NT2/D1 (cell line): ENCODE results near the gene LENG8.
A peak's percentile ranks its signal among the peaks of the same experiment; 100 is the strongest.

Source experiments
- DNase-seq: peaks from one replicate; pipeline ENCODE4 v3.0.0-alpha.2; 2011; ENCODE audit warnings: low read depth, low spot score
- H3K27me3 ChIP-seq: 2 replicates; pipeline ENCODE4 v1.6.0; 2011; ENCODE audit warnings: mild to moderate bottlenecking; ENCODE audit not compliant: insufficient read length, insufficient read depth
- H3K36me3 ChIP-seq: 2 replicates; pipeline ENCODE4 v1.6.1; 2011; ENCODE audit warnings: mild to moderate bottlenecking, low read length, mixed read lengths; ENCODE audit not compliant: insufficient read depth, insufficient read length
- H3K4me1 ChIP-seq: 2 replicates; pipeline ENCODE4 v1.5.1; 2011; ENCODE audit not compliant: insufficient read depth, insufficient read length
- H3K4me3 ChIP-seq: 2 replicates; pipeline ENCODE4 v1.5.1; 2011; ENCODE audit warnings: low read depth; ENCODE audit not compliant: insufficient read length
- H3K9ac ChIP-seq: 2 replicates; pipeline ENCODE4 v1.6.0; 2011; ENCODE audit warnings: low read depth; ENCODE audit not compliant: insufficient read length
- H3K9me3 ChIP-seq: 2 replicates; pipeline ENCODE4 v1.5.1; 2011; ENCODE audit warnings: mild to moderate bottlenecking, low read length; ENCODE audit not compliant: insufficient read depth
- SUZ12 ChIP-seq: IDR thresholded peaks from 2 replicates; pipeline ENCODE4 v1.6.1; 2011; ENCODE audit not compliant: insufficient read length, insufficient read depth; ENCODE audit errors: extremely low read depth
- YY1 ChIP-seq: IDR thresholded peaks from 2 replicates; pipeline ENCODE4 v1.6.1; 2011; ENCODE audit not compliant: insufficient read length, insufficient read depth
- ZNF274 ChIP-seq: IDR thresholded peaks from 2 replicates; pipeline ENCODE4 v1.6.1; 2011; ENCODE audit warnings: mild to moderate bottlenecking, low read depth, low read length

Gene LENG8

DNA sequence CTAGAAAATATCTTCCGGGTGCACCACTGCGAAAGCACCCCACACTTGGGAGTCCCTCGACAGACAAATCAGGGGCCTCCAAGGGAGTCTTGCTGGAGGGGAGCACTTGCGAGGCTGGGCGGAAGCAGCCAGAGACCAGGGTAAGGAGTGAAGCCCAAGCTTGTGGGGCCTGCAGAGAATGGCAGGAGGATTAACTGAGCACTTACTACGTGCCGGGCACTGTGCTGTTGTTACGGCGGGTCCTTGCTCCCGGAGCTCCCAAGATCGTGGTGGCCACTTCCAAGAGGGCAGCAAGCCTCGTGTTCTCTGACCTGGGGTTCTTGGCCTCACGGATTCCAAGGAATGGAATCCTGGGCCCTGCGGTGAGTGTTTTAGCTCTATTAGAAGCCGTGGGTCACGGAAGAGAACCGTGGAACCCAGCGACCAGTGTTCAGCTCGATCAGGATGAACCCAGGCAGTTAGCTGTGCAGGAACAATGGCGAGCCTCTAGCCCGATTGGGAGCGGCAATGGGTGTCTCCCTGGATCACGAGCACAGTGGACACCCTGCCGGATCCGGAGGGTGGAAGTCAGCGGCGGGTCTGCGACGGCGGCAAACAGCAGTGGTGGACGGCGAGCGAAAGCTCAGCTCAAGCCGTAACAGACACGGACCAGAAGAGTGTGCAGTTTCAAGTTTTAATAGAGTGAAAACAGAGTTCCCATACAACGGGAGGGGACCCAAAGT lies 24.2 kb upstream of the LENG8 start:
- TF ChIP-seq YY1 (no peak), SUZ12 (no peak), ZNF274 (no peak)
- DNase-seq, result no peak
- H3K27me3 ChIP-seq, result peaks cover 4% of the 10 kb centered on the region
- H3K9me3 ChIP-seq, result no peaks in the 10 kb centered on the region
- H3K9ac ChIP-seq, result no peak overlapping the region
- no peaks in the 10 kb centered on the region for H3K36me3 ChIP-seq
- H3K4me3 ChIP-seq, result no peak overlapping the region
- peaks cover 22% of the 10 kb centered on the region for H3K4me1 ChIP-seq

DNA sequence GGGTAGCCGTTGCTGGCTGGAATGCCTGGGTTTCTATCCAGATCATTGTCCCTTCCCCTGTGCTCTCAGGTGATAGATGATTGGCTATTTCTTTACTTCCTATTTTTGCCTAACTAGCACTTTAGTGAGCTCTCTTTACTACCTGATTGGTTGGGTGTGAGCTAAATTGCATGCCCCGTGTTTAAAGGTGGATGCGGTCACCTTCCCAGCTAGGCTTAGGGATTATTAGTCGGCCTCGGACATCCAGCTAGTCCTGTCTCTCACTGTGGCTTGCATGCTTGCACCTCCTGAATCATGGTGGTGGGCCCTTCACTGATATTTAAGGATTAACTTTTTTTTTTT lies 23.6 kb upstream of the LENG8 start:
- Histone ChIP-seq H3K9me3 (no peaks in the 10 kb centered on the region), H3K4me1 (peaks cover 26% of the 10 kb centered on the region), H3K36me3 (no peaks in the 10 kb centered on the region), H3K9ac (no peak overlapping the region), H3K4me3 (no peak overlapping the region), H3K27me3 (peaks cover 4% of the 10 kb centered on the region)
- no peak for DNase-seq
- no peak for TF ChIP-seq YY1
- no peak for TF ChIP-seq ZNF274
- TF ChIP-seq SUZ12, result no peak

- Histone ChIP-seq H3K4me3 (no peak overlapping the region), H3K4me1 (peaks cover 23% of the 10 kb centered on the region), H3K9ac (peak overlapping the region; percentile 2), H3K36me3 (no peaks in the 10 kb centered on the region), H3K27me3 (peaks cover 4% of the 10 kb centered on the region), H3K9me3 (no peaks in the 10 kb centered on the region)
- no peak for TF ChIP-seq SUZ12
- TF ChIP-seq ZNF274, result no peak
- TF ChIP-seq YY1, result no peak
- DNase-seq, result no peak
Measured at GRCh38 chr19:54426291-54426931, 22.6 kb upstream of the LENG8 start.

GRCh38 chr19:54427586-54427985 lies 21.4 kb upstream of the LENG8 start:
- peaks cover 4% of the 10 kb centered on the region for H3K27me3 ChIP-seq

GRCh38 chr19:54428323-54429175 lies 20.4 kb upstream of the LENG8 start:
- no peak for TF ChIP-seq ZNF274
- TF ChIP-seq YY1, result no peak
- no peak for TF ChIP-seq SUZ12
- H3K4me1 ChIP-seq, result peaks cover 13% of the 10 kb centered on the region
- H3K36me3 ChIP-seq, result no peaks in the 10 kb centered on the region
- H3K9me3 ChIP-seq, result no peaks in the 10 kb centered on the region
- H3K4me3 ChIP-seq, result no peak overlapping the region
- no peak overlapping the region for H3K9ac ChIP-seq
- no peak for DNase-seq
- H3K27me3 ChIP-seq, result peaks cover 4% of the 10 kb centered on the region

More at GRCh38 chr19:54427586-54427985, 21.4 kb upstream of the LENG8 start:
- Histone ChIP-seq H3K36me3 (no peaks in the 10 kb centered on the region), H3K4me1 (peaks cover 13% of the 10 kb centered on the region), H3K4me3 (no peak overlapping the region), H3K9me3 (no peaks in the 10 kb centered on the region), H3K9ac (no peak overlapping the region)
- no peak for TF ChIP-seq YY1
- TF ChIP-seq SUZ12, result no peak
- TF ChIP-seq ZNF274, result no peak
- DNase-seq, result no peak

DNA sequence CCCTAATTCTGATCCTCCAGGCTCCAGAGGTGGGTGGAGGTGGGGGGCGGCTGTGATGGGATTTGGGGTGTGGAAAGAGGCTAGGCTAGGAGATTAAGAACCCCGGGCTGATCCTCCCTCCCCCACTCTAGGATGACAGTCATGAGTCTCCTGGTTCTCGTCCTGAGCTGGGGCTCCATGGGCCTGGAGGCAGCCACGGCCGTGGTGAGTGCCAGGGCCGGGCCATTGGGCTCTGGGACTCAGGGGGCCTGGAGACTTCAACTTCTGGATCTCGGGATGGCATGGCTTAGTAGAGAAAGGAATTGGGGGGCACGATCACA lies 19.9 kb upstream of the LENG8 start:
- H3K36me3 ChIP-seq, result no peaks in the 10 kb centered on the region
- H3K9ac ChIP-seq, result no peak overlapping the region
- TF ChIP-seq ZNF274, result no peak
- no peak for TF ChIP-seq SUZ12
- TF ChIP-seq YY1, result no peak
- peaks cover 3% of the 10 kb centered on the region for H3K27me3 ChIP-seq
- H3K4me1 ChIP-seq, result peaks cover 13% of the 10 kb centered on the region
- DNase-seq, result no peak
- no peak overlapping the region for H3K4me3 ChIP-seq
- H3K9me3 ChIP-seq, result no peaks in the 10 kb centered on the region

GRCh38 chr19:54429545-54430227 lies 19.3 kb upstream of the LENG8 start:
- Histone ChIP-seq H3K9me3 (no peaks in the 10 kb centered on the region), H3K9ac (peak overlapping the region; percentile 61), H3K27me3 (no peaks in the 10 kb centered on the region), H3K36me3 (no peaks in the 10 kb centered on the region), H3K4me3 (no peak overlapping the region), H3K4me1 (peaks cover 13% of the 10 kb centered on the region)
- TF ChIP-seq SUZ12 (no peak), ZNF274 (no peak), YY1 (no peak)
- DNase-seq, result no peak
